WERI-Rb-1 (cell line): ENCODE data around the gene EAPP.

ENCODE experiments used
- DNase-seq: peaks from one replicate; pipeline ENCODE4 v3.0.0-alpha.2; 2020
- H3K27ac ChIP-seq: fragments of 250-450 bp; sonication (Bioruptor Pico); 2 replicates; pipeline ENCODE4 v1.5.1; 2020; ENCODE audit warnings: mild to moderate bottlenecking, moderate library complexity
- H3K27me3 ChIP-seq: fragments of 250-450 bp; sonication (Bioruptor Pico); 2 replicates; pipeline ENCODE4 v1.5.1; 2021; ENCODE audit warnings: mild to moderate bottlenecking, low read depth, moderate library complexity; ENCODE audit not compliant: insufficient read depth, severe bottlenecking
- H3K36me3 ChIP-seq: fragments of 250-450 bp; sonication (Bioruptor Pico); 2 replicates; pipeline ENCODE4 v1.5.1; 2020; ENCODE audit warnings: mild to moderate bottlenecking, moderate library complexity
- H3K4me3 ChIP-seq: 2 replicates; pipeline ENCODE4 v1.5.1; 2011; ENCODE audit warnings: low read depth, mild to moderate bottlenecking, control low read depth, low read length
- H3K9me3 ChIP-seq: fragments of 250-450 bp; sonication (Bioruptor Pico); 2 replicates; pipeline ENCODE4 v1.5.1; 2021; ENCODE audit warnings: mild to moderate bottlenecking, moderate library complexity; ENCODE audit not compliant: severe bottlenecking
- TF ChIP-seq, protein P1 (sequence below): IDR thresholded peaks from 2 replicates; pipeline ENCODE4 v1.5.1; 2011; ENCODE audit warnings: low read depth, mild to moderate bottlenecking, control low read depth, inconsistent platforms, low read length

EAPP gene

DNA sequence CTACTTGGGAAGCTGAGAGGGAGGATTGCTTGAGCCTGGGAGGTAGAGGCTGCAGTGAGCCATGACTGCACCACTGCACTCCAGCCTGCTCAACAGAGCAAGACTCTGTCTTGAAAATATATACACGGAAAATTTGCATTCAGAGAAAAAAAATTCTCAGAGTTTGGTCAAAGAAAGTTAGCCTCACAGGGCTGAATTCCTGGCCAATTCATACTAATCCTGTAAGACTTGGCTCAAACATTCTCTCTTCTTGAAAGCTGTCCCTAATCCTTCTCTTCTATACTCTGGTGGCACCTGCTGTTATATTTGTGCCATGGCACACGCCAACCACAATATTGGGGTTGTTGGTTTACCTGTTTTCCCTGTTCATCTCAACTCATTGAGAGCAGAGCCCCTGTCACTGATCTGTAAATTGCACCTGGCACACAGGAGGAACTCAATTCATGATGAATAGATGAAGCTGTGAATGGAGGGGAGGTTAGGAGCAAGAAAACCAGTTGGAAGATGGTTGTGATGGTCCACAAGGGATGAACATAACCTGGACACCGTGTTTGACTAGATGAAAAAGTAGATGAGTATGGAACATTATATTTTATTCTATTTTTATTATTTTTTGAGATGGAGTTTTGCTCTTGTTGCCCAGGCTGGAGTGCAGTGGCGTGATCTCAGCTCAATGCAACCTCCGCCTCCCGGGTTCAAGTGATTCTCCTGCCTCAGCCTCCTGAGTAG lies 40.7 kb downstream of the EAPP start:
- no peaks in the 10 kb centered on the region for H3K27me3 ChIP-seq
- H3K9me3 ChIP-seq: no peaks in the 10 kb centered on the region
- peak; percentile 45 for DNase-seq
- H3K4me3 ChIP-seq: no peak overlapping the region
- no peaks in the 10 kb centered on the region for H3K36me3 ChIP-seq
- TF ChIP-seq, protein P1, sequence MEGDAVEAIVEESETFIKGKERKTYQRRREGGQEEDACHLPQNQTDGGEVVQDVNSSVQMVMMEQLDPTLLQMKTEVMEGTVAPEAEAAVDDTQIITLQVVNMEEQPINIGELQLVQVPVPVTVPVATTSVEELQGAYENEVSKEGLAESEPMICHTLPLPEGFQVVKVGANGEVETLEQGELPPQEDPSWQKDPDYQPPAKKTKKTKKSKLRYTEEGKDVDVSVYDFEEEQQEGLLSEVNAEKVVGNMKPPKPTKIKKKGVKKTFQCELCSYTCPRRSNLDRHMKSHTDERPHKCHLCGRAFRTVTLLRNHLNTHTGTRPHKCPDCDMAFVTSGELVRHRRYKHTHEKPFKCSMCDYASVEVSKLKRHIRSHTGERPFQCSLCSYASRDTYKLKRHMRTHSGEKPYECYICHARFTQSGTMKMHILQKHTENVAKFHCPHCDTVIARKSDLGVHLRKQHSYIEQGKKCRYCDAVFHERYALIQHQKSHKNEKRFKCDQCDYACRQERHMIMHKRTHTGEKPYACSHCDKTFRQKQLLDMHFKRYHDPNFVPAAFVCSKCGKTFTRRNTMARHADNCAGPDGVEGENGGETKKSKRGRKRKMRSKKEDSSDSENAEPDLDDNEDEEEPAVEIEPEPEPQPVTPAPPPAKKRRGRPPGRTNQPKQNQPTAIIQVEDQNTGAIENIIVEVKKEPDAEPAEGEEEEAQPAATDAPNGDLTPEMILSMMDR: peak; percentile 66
- H3K27ac ChIP-seq: no peak overlapping the region

DNA sequence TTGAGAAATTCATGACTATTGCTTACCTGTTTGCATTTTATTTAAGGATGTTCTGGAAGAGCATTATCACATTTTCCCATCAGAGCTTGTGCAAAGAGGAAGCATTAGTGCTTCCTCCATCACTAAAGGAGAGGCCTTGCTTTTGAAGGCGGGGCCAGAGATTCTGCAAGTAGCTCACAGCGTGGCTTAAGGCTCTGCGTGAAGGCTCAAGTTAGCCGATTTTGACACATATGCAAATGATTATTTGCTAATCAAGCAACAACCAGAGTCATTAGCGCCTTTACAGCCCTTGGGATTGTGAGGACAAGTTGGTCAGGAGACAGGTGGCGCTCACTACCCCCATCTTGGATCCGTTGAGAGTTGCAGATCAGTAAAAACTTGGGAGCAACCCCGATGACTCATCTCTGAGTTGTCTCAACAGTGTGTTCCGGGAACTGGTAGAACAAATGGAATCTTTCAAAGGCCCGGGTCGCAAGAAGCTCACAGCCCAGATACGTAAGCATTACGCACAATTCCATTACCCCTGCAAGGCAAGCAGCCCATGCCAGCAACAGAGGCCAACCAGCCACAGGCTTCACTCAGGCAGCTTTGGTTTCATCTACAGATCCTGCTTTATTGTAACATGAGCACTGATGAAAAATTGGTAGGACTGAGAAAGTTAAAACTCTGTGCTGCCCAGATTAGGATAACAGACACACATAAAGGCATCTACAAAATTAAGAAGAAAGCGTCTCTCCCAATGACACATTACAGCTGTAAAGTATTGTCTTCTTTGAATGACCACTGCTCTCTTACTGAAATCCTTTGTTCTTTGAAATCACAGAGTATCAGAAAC lies 42.6 kb downstream of the EAPP start:
- Histone ChIP-seq H3K9me3 (no peaks in the 10 kb centered on the region), H3K27ac (no peak overlapping the region), H3K27me3 (no peaks in the 10 kb centered on the region), H3K4me3 (no peak overlapping the region), H3K36me3 (no peaks in the 10 kb centered on the region)
- no peak for DNase-seq
- TF ChIP-seq, protein P1: no peak

DNA sequence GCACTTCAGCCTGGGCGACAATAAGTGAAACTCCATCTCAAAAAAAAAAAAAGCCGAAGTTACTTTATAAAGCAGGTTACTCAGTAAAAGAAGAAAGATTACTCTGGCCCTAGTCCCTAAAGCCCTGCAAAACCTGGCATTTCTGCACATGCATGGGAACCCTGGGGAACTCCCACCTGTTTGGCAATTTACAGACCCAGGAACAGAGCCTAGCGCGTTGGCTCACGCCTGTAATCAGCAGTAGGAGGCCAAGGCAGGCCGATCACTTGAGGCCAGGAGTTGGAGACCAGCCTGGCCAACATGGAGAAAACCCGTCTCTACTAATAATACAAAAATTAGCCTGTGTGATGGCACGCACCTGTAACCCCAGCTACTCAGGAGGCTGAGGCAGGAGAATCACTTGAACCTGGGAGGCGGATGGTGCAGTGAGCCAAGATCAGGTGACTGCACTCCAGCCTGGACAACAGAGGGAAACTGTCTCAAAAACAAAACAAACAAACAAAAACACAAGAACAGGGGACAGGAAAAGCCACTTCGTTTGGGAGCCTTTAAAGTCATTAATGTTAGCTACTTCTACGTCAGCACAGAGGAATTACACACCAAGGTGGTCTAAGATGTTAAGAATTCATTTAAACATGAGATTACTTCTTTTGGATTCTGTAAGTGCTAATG lies 43.4 kb downstream of the EAPP start:
- H3K36me3 ChIP-seq: no peaks in the 10 kb centered on the region
- no peak overlapping the region for H3K4me3 ChIP-seq
- no peaks in the 10 kb centered on the region for H3K27me3 ChIP-seq
- no peaks in the 10 kb centered on the region for H3K9me3 ChIP-seq
- DNase-seq: no peak
- H3K27ac ChIP-seq: no peak overlapping the region
- TF ChIP-seq, protein P1: no peak

DNA sequence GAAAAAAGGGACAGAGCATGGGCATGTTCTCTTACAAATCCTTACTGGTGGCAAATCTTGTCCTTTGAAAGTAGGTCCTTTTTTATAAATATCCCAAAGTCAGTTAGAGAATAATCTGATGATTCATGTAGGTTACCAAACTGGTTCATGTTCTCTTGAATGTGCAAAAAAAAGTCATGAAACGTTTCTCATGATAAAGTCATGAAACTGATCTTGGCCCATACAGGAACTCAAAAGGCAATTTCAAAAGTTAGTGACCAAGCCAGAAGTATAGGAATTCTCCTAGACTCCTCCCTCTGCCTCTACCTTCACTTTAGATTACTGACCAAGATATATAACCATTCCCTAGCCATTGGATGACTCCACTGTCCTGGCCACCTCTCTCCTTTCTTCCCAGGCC lies 50.2 kb downstream of the EAPP start:
- H3K27ac ChIP-seq: no peak overlapping the region
- DNase-seq: no peak
- no peak overlapping the region for H3K4me3 ChIP-seq
- TF ChIP-seq, protein P1: no peak
- H3K27me3 ChIP-seq: no peaks in the 10 kb centered on the region
- no peaks in the 10 kb centered on the region for H3K9me3 ChIP-seq
- no peaks in the 10 kb centered on the region for H3K36me3 ChIP-seq

DNA sequence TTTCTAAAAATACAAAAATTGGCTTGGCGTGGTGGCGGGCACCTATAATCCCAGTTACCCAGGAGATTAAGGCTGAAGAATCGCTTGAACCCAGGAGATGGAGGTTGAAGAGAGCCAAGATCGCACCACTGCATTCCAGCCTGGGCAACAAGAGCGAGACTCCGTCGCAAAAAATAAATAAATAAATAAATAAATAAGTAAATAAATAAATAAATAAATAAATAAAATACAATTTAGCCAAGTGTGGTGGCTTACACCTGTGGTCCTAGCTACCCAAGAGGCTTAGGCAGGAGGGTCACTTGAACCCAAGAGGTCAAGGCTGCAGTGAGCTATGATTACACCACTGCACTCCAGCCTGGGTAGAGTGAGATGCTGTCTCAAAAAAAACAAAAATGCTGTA lies 51.0 kb downstream of the EAPP start:
- H3K36me3 ChIP-seq: no peaks in the 10 kb centered on the region
- no peaks in the 10 kb centered on the region for H3K9me3 ChIP-seq
- H3K4me3 ChIP-seq: no peak overlapping the region
- no peak for DNase-seq
- H3K27ac ChIP-seq: no peak overlapping the region
- no peaks in the 10 kb centered on the region for H3K27me3 ChIP-seq
- TF ChIP-seq, protein P1: no peak
